Gastrocnemius medialis (tissue), 4 donors: ENCODE data around the gene WNK2.

Experiments used
- CTCF ChIP-seq, 5 experiments: fragments of 450-650 bp in 3 of 5; fragments of 200-600 bp in 2 of 5; sonication (generic) in 2 of 5; IDR thresholded peaks in 4 of 5; conservative IDR thresholded peaks in 1 of 5; 1 replicate in 4 of 5; 2 replicates in 1 of 5; pipeline ENCODE4 v1.5.1; 2016 to 2019; ENCODE audit warnings: antibody characterized with exemption in 5 of 5, mild to moderate bottlenecking in 3 of 5, moderate library complexity in 3 of 5
- POLR2A ChIP-seq, 2 donors: fragments of 450-650 bp; IDR thresholded peaks; one replicate each; pipeline ENCODE4 v1.6.1; 2017; ENCODE audit warnings: antibody characterized with exemption in 2 of 2, mild to moderate bottlenecking in 2 of 2, moderate library complexity in 2 of 2

GRCh38 chr9:93234600-93234999 is 50.7 kb downstream of the WNK2 start:
- TF ChIP-seq CTCF (IDR thresholded peaks at IDR 0.05 in 4 of 5, conservative IDR thresholded peaks at IDR 0.05 in 1 of 5) (no peak), POLR2A (IDR thresholded peaks at IDR 0.05) (no peak)
